ENCODE measurements around the gene FCN1.

GRCh38 chr9:134940236-134941208, 22.8 kb upstream of the FCN1 start:
- TF ChIP-seq POLR2A (IDR thresholded peaks at IDR 0.05), result no peak
- TF ChIP-seq, protein P1, sequence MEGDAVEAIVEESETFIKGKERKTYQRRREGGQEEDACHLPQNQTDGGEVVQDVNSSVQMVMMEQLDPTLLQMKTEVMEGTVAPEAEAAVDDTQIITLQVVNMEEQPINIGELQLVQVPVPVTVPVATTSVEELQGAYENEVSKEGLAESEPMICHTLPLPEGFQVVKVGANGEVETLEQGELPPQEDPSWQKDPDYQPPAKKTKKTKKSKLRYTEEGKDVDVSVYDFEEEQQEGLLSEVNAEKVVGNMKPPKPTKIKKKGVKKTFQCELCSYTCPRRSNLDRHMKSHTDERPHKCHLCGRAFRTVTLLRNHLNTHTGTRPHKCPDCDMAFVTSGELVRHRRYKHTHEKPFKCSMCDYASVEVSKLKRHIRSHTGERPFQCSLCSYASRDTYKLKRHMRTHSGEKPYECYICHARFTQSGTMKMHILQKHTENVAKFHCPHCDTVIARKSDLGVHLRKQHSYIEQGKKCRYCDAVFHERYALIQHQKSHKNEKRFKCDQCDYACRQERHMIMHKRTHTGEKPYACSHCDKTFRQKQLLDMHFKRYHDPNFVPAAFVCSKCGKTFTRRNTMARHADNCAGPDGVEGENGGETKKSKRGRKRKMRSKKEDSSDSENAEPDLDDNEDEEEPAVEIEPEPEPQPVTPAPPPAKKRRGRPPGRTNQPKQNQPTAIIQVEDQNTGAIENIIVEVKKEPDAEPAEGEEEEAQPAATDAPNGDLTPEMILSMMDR (IDR thresholded peaks at IDR 0.05), result no peak

Data from breast epithelium (tissue), 3 donors.